Middle frontal gyrus (tissue), 1 donor: ENCODE data around the gene RMP24.
A peak's percentile ranks its signal among the peaks of the same experiment; 100 is the strongest.

Experiments used
- DNase-seq: peaks from one replicate; pipeline ENCODE4 v3.0.0-alpha.2; 2015; ENCODE audit warnings: low spot score; ENCODE audit errors: extremely low spot score

Gene RMP24

DNA sequence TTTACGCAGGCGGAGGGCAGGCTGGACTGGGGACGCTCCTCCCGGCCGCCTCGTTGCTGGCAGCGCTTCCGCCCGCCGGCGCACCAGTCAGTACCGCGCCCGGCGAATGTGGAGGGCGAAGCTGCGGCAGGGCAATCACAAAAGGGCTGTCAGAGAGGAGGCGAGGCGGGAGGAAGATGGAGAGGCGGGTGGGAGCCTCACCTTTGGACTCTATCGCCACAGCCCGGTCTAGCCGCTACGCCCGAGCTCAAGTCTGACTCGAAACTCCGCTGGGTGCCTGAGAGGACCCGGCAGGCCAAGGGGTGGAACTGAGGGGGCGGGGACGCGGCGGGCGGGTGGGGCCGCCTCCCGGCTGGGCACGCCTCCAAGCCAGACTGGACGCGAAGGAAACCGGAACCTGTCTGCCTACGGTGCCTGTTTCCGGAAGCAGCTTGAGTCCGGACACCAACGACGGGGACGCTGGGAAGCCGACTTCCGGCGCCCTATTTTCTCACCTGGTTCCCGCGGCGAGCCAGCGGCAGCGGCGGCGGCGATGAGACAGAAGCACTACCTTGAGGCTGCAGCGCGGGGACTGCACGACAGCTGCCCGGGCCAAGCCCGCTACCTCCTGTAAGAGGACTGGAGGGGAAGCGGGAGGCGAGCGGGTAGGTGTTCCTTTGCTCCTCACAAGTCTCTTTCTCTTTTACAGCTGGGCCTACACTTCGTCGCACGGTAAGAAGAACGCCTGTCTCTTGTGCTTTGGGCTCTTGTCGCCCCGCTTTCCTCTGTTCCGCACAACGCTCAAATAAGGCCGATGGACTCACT, at the start of gene RMP24:
TSS of gene RMP24 (plus strand) at position 483 of the 804 bp plus-strand sequence.
- peak; percentile 93 for DNase-seq

DNA sequence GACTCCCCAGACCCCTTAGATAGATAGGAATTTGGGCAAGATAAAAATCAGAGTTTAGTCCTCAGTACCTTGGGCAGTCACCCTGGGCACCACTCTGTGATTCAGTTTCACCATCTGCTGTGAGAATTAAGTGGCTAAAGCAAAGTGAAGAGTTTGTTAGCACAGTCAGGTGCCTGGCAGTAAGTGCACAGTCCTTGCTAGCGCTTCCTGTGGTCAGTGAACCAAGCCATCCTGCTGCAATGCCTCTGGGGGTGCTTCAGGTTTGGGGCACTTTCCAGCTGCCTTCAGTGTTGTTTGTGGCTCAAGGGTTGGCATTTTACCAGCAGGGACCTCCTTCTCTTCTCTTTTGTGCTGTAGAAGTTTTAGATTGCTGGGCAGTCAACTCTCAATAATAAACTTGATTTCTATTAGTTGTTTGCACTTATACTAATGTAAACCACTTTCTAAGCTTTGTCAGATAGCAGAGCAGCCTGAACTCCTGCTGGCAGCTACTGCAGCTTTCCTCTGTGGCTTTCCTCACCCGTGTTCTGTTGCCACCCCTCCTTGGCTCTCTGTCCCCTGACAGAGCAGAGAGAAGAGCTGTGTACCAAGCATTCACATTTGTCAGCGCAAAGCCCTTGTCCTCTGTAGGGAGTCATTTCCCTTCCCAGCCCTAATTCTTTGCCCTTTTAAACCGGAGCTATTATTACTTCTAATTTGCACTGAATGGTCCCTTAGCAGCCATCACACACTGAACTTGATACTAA, 48.4 kb upstream of the RMP24 start:
- DNase-seq = no peak

DNA sequence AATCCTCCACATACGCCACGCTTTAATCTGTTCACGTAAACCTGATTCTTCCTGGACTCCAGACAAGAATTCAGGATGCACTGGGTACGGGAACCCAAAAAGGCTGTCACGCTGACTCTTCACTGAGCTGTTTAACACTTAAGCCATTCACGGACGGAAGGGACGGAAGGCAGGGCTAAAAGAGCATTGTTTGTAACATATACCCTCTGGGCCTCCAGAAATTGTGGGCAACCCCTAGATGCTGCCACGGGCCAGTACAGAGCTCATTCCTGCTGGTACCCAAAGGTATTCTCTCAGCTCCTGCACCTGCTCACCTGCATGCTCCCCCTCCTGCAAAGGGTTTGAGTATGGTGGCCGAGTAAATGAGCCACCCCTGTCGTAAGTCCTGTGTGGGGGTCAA, 45.6 kb upstream of the RMP24 start:
- DNase-seq = no peak

DNA sequence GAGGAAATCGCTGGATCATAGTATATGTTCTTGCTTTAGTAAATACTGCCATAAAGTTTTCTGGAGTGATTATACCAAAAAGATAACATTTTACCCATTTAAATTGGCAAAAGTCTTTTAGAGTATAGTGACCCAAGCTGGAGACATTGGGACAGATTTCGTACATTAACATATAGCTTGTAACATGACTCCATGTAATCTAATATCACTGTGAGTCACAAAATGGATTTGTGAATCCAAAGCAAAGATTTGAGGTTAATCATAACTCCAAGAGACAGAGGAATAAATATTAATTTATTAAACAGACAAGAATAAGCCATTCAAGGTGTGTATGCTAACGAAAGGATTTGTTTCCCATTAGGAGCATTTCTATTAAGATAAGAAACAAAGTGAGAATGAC, 45.0 kb upstream of the RMP24 start:
- DNase-seq = no peak

DNA sequence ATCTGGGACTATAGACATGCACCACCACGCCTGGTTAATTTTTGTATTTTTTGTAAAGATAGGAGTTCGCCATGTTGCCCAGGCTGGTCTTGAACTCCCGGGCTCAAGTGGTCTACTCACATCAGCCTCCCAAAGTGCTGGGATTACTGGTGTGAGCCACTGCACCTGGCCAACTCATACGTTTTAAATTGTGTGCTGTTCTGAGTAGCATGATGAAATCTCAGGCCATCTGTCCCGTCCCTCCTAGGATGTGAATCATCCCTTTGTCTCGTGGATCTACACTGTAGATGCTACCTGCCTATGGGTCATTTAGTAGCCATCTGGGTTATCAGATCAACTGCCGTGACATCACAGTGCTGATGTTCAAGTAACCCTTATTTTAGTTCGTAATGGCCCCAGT, 38.5 kb upstream of the RMP24 start:
- DNase-seq = no peak

DNA sequence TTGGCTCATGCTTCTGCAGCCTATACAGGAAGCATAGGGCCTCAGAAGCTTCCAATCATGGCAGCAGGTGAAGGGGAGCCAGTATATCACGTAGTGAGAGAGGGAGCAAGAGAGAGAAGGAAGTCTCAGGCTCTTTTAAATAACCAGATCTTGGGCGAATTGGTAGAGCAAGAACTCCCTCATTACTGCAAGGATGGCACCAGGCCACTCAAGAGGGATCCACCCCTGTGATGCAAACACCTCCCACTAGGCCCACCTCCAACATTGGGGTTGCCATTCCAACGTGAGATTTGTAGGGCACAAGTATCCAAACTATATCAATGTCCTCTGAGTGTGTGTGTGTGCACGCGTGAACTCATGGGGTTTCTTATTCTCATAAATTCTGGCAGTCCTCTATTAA, 37.6 kb upstream of the RMP24 start:
- no peak for DNase-seq

DNA sequence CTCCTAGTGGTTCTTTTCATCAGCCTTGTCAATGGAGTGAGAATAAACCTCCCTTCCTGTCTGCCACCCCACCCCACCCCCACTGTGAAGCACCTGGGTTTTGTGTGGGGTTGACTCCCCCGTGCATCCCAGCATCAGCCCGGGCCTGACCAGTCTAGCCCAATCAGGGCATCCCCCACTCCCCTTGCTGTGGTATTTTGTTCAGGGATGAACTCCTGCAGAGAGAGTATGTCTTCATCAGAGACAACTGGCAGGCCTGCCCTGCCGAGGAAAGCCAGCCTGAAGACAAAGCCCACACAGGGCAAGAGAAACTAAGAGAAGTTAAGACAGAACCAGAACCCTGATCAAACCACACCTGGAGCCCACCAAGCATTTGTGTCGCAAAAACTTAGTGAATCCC, 36.7 kb upstream of the RMP24 start:
- no peak for DNase-seq

DNA sequence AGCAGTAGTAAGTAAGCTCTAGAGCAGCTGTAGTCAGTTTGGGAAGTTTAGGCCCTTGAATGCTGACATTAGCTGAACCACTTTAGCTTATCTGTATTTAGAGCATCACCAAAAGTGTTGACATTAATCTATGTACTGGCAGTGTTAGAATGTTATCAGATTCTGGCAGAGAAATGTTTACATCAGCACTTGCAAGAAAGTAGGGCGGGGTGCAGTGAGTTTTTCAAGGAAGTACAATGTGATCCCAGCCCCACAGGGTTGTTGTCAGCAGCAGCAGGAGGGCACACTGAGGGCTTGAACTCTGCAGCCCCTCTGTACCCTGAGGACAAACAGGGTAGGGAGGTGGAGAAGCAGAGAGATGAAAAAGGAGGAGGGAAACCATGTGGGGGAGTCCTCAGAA, 35.5 kb upstream of the RMP24 start:
- DNase-seq = no peak

DNA sequence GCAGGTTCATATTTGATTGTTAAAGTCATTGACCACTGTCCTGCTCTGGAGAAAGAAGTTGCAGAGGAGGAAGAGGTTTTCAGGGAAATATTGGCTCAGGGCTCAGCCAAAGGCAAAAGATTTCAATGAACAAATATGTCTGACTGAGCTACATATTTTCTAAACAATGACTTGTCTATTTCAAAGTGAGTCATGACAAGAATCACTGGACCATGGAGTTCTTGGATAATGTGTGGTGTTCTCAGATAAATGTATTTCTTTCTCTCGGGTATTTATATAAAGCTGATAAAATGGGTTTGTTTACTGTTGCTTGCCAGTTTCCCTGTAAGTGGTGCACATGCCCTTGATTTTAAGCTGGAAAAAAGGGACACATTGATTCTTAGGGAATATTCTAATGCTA, 34.3 kb upstream of the RMP24 start:
- DNase-seq = no peak

DNA sequence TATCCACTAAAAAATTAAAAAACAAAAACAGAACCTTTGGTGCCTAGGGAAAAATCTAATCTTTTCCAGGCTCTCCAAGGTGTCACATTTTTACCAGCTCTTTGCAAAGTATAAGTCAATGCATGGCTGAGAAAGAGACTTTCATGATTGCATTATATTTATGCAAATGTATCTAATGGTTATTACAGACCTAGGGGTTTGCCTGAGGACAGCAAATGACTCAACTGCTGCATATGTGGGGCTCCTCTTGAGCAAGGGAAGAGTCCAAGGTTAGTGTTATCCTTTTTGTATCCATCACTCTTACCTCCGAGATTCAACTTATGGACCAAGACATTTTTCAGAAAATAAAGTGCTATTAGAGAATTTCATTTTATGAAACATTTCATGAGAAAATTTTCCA, 33.9 kb upstream of the RMP24 start:
- no peak for DNase-seq

DNA sequence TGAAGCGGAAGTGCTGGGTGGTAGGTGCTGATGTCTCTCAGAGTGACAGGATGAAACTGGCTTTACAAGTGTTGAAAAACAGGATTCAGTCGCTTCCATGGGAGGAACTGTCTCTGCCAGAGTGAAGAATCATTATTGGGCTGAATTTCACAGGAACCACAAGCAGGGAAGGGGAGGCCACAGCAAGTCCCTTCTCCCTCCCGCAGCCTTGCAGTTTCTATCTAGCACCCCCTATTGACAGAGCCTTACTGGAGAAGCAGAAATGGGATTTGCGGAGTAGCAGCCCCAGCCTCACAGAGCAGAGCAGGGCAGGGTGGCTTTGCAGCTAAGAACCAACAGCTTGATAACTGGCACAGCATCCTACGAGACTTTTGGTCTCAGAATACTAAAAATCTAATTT, 33.3 kb upstream of the RMP24 start:
- DNase-seq = no peak

DNA sequence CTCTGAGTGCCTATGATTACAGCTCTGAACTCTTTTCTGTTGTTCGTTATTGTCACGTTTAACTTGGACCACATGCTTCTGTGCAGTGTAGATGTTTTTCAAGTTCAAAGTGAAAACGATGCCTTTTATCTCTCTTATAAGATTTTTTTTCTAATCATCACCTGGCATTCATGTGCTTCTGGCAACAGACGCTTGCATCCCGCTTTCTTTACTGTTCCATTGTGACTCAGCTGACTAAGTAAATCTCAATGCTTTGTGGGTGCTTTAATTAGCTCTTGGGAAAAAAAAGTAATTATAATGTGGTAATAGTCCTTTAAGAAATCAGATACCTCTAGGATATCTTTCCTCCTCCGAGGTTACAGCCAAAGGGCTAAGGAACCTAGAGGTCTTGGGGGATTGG, 31.2 kb upstream of the RMP24 start:
- no peak for DNase-seq

DNA sequence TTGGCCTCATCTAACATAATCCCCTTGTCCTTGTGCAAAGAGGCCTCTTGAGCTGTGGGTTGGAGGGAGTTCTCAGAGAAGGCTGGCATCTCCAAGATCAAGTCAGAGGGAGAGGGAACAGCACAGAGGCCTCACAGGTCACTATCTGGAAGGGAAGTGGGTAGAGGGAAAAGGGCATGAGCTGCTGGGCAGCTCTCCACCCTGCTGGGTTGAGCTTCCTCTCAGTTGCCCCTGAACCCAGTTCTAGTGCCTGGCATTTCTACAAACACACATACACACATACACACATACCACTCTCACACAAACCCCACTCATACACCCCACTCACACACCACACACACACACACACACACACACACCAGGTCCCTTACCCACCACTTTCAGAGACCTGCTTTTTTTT, 30.3 kb upstream of the RMP24 start:
- no peak for DNase-seq

DNA sequence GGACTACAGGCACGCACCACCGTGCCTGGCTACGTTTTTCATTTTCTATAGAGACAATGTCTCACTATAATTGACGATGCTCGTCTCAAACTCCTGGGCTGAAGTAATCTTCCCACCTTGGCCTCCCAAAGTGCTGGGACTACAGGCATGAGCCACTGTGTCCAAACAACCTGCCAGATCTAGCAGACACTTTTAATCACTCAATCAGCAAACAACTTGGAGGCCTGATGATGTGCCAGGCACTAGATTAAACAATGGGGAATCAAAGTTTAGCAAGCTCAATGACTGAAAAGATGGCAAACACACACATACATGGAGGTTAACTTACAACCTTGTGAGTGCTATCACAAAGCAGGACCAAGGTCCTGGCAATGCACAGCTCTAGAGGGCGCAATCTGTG, 29.8 kb upstream of the RMP24 start:
- DNase-seq = no peak

DNA sequence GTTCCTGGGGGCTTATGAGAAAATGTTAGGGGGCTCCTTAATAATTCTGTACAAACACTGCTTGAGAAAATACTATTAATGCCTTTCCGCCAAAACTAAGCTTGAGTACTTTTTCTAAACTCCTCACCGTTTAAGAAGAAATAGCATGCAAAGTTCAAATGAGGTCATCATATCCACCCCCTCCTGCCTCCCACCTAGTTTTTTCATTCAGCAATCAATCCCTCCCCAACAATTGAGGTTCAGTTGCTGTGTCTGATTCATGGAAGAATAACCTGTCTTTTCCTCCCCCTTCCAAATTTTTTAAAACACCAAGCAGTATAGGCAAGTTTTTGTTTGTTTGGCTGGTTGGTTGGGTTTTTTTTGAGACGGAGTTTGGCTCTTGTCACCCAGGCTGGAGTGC, 24.4 kb upstream of the RMP24 start:
- DNase-seq = no peak

DNA sequence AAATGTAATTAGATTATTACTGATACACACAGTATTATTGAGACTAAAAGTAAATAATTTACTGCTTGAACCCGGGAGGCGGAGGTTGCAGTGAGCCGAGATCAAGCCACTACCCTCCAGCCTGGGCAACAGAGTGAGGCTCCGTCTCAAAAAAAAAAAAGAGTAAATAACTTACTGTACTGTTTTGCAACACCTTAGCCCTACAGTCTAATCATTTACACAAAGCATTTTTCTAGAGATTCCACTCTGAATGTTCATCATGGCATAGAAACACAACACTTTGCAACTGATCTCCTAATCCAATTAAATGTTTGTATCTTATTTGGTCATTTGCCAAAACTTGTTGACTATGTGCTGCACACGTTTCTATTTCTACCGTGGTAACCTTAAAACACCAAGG, 23.4 kb upstream of the RMP24 start:
- no peak for DNase-seq

DNA sequence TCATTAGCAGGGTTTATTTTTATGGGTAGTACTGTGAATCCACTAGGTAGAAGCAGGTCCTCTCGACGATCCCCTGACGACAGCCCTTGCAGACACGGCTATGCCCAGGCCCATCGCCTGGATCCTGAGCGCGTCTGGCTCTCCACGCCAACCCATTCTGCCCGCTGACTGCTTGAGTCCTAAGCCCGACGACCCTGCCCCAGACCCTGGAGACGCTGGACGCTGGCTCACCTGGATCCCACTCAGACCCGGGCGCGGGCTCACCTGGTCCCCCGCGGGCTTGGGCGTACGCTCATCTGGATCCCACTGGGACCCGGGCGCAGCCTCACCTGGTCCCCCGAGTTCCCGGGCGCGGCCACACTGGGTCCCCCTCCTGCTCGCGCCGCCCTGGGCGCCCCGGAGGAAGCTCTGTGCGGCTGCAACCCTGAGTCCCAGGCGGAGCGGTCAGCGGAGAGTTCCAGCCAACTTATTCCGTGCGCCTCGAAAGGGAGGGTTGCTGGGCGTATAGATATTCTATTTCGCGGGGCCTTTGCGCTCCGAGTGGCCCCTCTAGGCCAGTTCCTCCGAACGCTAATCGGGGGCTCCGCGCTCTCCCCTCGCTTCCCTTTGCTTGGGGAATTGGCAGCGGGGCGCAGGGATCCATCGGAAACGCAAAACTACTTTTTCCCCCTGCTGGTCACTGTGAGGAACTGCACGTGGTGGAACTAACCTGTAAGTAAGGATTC, 22.4 kb upstream of the RMP24 start:
- peak; percentile 31 for DNase-seq

DNA sequence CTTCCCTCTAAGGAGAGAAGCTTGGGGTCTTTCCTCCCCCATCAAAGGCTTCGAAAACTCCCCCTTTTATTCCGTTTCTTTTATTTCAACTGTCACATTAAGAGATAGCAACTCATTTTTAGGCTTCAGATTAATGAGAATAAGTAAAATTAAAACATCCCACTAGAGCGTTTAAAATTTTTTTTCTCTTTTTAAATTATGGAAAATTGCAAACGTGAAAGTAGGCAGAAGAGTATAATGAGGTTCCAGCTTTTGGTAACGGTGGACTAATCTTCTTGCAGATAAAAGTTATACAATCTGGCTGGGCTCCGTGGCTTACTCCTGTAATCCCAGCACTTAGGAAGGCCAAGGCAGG, 21.9 kb upstream of the RMP24 start:
- no peak for DNase-seq

DNA sequence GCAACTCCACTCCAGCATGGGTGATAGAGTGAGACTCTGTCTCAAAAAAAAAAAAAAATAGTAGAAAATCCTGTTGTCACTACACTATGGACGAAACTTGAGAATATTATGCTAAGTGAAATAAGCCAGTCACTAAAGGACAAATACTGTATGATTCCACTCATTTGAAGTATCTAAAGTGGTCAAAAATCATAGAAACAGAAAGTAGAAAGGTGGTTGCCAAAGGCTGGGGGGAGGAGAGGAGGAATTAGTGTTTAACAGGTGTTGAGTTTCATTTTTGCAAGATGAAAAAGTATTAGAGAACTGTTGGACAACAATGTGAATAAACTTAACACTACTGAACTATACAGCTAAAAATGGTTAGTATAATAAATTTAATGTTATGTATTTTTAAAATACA, 18.8 kb upstream of the RMP24 start:
- DNase-seq = no peak

DNA sequence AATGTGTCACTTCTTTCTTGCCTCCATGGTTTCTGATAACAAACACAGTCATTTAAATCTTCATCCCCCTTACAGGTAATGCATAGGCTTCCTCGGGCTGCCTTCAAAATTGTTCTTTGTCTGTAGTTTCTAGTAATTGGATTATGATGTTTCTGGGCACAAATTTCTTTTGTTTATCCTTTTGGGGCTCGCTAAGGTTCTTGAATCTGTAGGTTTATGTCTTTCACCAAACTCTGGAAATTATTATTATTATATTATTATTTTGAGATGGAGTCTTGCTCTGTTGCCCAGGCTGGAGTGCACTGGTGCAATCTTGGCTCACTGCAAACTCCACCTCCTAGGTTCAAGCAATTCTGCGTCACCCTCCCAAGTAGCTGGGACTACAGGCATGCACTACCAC, 16.3 kb upstream of the RMP24 start:
- no peak for DNase-seq

DNA sequence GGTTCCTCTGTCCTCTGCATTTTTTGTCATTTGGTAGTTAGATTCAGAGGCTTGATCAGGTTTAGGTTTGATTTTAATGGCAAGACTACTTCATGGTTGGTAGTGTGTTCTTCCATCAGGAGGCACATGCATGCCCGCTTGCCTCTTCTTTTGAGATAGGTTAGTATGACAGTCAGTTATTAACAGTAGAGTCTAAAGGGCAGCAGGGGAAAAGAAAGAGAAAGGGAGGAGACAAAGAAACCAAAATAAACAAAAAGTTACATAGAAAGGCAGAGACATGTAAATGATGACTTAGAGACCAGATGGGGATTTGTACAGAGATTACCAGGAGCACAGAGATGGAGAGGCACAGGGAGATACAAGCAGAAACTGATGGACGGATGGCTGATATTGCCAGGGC, 10.2 kb upstream of the RMP24 start:
- no peak for DNase-seq

DNA sequence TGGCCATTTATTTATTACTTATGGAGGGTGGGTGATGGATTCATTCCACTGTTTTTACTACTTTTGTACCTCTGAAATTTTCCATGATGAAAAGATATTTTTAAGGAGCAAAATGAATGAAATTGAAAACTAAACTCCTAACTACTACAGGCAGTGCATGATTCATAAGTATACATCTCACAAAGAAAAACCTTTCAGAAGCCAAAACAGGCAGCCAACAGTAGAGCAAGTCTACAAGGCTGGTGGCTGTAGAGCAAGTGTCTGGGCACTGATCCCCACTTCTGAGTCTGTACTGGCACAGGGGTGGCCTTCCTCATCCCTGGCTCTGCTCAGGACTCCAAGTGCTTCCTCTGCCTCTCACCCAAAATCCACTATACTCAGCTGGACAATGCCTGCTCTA, 8.2 kb upstream of the RMP24 start:
- no peak for DNase-seq
